Stimulated activated CD8-positive, alpha-beta memory T cell treated with anti-CD3 and anti-CD28 coated beads, Interleukin-12 subunit alpha, Interleukin-12 subunit beta, amount 100 ng/mL, for 4 hours (primary cell): Measurements from ENCODE around the gene CS.
A peak's percentile ranks its signal among the peaks of the same experiment; 100 is the strongest.
"Not testable (repeated sequence)": the region's sequence is repeated elsewhere in the genome, so short reads cannot be mapped to it uniquely, and the experiment has no call there.

Experiments
- DNase-seq: peaks from one replicate; pipeline ENCODE4 v3.0.0-alpha.2; 2020; ENCODE audit warnings: low read depth

The CS gene

GRCh38 chr12:56280849-56281248 is 19.3 kb downstream of the CS start:
- DNase-seq: no peak

- no peak for DNase-seq
Observed at GRCh38 chr12:56278905-56279304, 21.2 kb downstream of the CS start.

GRCh38 chr12:56274299-56274698 is 25.8 kb downstream of the CS start:
- no peak for DNase-seq

GRCh38 chr12:56272468-56272867 is 27.7 kb downstream of the CS start:
- not testable (repeated sequence) for DNase-seq

GRCh38 chr12:56271031-56271430 is 29.1 kb downstream of the CS start:
- no peak for DNase-seq

- DNase-seq: no peak
Observed at GRCh38 chr12:56267443-56268071, 32.6 kb downstream of the CS start.

GRCh38 chr12:56266693-56267442 is 33.3 kb downstream of the CS start, which contains the start of gene COQ10A:
Gene COQ10A (plus strand): TSS chr12:56266942. CDS start chr12:56267119, 177 bp downstream.
- peak; percentile 77 for DNase-seq

GRCh38 chr12:56266068-56266692 is 34.0 kb downstream of the CS start:
- not testable (repeated sequence) for DNase-seq

GRCh38 chr12:56262955-56263354 is 37.2 kb downstream of the CS start:
- not testable (repeated sequence) for DNase-seq

GRCh38 chr12:56261503-56262232 is 38.5 kb downstream of the CS start:
- no peak for DNase-seq

GRCh38 chr12:56260921-56261320 is 39.2 kb downstream of the CS start:
- no peak for DNase-seq

GRCh38 chr12:56260380-56260779 is 39.8 kb downstream of the CS start:
- DNase-seq: no peak

GRCh38 chr12:56258820-56259183 is 41.3 kb downstream of the CS start:
- no peak for DNase-seq

- DNase-seq: peak; percentile 71
Observed at GRCh38 chr12:56258068-56258819, 41.9 kb downstream of the CS start, which contains the start of gene ANKRD52. Gene ANKRD52 (minus strand): TSS chr12:56258384. CDS start chr12:56258269, 115 bp downstream.

GRCh38 chr12:56257491-56258067 is 42.6 kb downstream of the CS start:
- no peak for DNase-seq

- no peak for DNase-seq
Observed at GRCh38 chr12:56257071-56257470, 43.1 kb downstream of the CS start.

- DNase-seq: no peak
Observed at GRCh38 chr12:56256326-56256960, 43.7 kb downstream of the CS start.

GRCh38 chr12:56255671-56256070 is 44.5 kb downstream of the CS start:
- no peak for DNase-seq

GRCh38 chr12:56253091-56253490 is 47.0 kb downstream of the CS start:
- no peak for DNase-seq

- DNase-seq: no peak
Observed at GRCh38 chr12:56252649-56253048, 47.5 kb downstream of the CS start.

- DNase-seq: no peak
Observed at GRCh38 chr12:56248711-56249110, 51.4 kb downstream of the CS start.
